Measurements from ENCODE around the gene PRR33.

PRR33 gene

GRCh38 chr11:1916132-1916985, 24.7 kb upstream of the PRR33 start:
- DNase-seq, result no peak

DNA sequence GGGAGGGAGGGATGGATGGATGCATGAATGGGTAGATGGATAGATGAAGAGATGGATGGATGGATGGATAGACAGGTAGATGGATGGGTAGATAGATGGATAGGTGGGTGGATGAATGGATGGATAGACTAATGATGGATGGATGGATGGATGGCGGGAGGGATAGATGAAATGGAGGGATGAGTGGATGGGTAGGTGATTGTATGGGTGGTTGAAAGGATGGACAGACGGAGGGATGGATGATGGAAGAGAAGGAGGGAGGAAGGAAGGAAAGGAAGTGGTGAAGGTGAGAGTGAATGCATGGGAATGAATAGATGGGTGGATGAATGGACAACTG, 24.1 kb upstream of the PRR33 start:
- DNase-seq, result no peak

DNA sequence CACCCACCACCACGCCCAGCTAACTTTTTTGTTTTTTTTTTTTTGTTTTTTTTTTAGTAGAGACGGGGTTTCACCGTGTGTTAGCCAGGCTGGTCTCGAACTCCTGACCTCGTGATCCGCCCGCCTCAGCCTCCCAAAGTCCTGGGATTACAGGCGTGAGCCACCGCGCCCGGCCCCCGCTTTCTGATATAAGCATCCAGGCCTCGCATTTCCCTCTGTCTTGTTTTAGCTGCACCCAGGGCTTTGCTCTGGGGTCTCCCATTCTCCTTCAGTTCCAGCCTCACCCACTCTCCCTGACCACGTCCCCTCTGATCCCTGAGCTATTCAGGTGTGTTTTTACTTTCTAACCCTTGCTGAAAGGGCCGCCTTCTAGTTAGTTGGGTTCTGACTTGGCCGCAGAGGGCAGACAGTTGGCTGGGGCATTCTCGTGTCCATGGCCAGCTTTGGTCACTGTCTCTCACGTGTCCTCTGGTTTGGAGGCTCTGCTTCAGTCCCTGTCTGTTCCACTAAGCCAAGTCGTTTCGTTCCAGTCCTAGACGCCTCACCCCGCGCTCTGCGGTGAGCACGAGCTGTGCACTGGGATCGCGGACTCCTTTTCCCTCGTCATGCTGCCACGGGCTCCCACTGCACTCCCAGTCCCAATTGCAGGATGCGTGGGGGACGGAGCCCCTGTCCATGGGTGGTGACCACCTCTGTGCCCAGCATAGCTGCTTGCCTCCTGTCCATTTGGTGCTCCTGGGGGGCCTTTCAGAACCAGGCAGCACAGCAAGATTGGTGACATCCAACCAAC, 21.8 kb upstream of the PRR33 start:
- DNase-seq, result no peak

DNA sequence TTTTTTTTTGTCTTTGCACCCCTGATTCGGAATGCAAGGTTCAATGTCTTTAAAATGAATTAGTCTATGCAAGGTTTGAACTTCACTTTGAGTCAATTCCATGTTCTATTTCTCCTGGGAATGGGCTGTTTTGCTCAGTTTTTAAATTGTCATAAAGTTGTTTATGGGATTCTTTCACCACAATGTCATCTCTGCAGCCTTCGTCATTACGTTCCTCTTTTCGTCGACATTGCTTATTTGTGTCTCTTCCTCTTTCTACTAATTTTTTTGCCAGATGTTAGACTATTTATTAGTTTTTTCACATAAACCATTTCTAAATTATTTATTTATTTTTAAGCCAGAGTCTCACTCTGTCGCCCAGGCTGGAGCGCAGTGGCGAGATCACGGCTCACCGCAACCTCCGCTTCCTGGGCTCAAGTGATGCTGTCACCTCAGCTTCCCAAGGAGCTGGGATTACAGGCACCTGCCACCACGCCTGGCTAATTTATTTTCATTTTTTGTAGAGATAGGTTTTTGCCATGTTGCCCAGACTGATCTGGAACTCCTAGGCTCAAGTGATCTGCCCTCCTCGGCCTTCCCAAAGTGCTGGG, 20.7 kb upstream of the PRR33 start:
- DNase-seq, result no peak

- DNase-seq, result no peak
Measured at GRCh38 chr11:1909524-1909923, 17.8 kb upstream of the PRR33 start.

- no peak for DNase-seq
Measured at GRCh38 chr11:1908618-1909017, 16.9 kb upstream of the PRR33 start.

- no peak for DNase-seq
Measured at GRCh38 chr11:1906611-1907423, 15.1 kb upstream of the PRR33 start.

GRCh38 chr11:1906181-1906580, 14.5 kb upstream of the PRR33 start:
- DNase-seq, result no peak

- DNase-seq, result no peak
Measured at GRCh38 chr11:1899686-1900085, 8.0 kb upstream of the PRR33 start.

DNA sequence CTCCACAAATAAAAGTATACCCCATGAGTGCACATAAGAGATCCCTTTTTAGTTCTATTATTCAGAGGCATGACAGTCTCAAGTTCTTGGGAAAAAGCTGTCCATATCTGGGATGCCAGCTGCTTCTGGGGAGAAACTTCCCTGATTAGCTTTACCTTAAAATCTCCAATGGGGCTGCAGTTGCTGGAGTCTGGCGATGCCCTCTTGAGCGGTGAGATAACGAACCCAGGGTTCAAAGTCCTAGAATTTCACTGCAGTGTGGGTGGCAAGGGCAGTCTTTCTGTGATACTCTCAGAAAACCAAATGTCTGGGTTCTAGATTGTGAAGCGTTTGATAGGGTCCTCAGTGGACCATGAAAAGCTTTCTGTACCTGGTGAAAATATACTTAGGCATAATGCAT, 7.4 kb upstream of the PRR33 start:
- DNase-seq, result no peak

GRCh38 chr11:1896923-1897322, 5.2 kb upstream of the PRR33 start:
- DNase-seq, result no peak

DNA sequence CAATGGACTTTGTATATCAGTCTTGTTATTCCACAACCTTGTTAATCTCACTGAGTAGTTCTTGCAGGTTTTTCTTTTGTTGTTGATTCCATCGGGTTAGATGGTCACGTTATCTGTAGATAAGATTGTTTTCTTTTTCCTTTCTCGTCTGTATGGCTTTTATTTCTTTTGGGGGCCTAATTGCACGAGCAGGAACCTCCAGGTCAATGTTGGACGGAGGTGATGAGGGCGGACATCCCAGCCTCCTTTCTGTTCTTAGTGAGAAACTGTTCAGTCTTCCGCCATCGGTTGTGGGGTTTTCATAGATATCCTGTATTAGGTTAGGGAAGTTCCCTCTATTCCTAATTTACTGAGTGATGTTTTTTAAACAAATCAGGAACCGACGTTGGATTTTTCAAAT, 4.8 kb upstream of the PRR33 start:
- DNase-seq, result no peak

GRCh38 chr11:1894759-1895158, 3.1 kb upstream of the PRR33 start:
- no peak for DNase-seq

GRCh38 chr11:1893581-1894359, 2.1 kb upstream of the PRR33 start:
- DNase-seq, result no peak

GRCh38 chr11:1892558-1892957, 863 bp upstream of the PRR33 start:
- no peak for DNase-seq

DNA sequence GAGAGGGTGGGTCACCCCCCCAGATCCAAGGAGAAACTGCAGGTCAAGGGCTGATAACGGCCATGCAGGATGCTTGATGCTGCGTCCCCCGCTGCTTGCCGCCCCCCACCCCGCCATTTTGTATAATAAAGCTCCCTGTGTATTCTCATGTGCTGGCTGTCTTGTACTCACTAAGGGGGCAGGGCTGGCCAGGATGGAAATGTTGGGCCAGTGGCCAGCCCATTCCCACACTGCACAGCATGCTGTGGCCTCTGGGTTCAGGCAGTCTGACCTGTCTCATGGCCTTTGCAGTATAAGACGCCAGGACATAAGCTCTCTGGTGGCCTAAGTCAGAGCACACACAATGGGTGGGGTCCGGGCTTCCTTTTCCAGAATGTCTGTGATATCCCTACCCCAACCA, 421 bp upstream of the PRR33 start:
- DNase-seq, result no peak

GRCh38 chr11:1890856-1891830, 552 bp downstream of the PRR33 start:
- no peak for DNase-seq

DNA sequence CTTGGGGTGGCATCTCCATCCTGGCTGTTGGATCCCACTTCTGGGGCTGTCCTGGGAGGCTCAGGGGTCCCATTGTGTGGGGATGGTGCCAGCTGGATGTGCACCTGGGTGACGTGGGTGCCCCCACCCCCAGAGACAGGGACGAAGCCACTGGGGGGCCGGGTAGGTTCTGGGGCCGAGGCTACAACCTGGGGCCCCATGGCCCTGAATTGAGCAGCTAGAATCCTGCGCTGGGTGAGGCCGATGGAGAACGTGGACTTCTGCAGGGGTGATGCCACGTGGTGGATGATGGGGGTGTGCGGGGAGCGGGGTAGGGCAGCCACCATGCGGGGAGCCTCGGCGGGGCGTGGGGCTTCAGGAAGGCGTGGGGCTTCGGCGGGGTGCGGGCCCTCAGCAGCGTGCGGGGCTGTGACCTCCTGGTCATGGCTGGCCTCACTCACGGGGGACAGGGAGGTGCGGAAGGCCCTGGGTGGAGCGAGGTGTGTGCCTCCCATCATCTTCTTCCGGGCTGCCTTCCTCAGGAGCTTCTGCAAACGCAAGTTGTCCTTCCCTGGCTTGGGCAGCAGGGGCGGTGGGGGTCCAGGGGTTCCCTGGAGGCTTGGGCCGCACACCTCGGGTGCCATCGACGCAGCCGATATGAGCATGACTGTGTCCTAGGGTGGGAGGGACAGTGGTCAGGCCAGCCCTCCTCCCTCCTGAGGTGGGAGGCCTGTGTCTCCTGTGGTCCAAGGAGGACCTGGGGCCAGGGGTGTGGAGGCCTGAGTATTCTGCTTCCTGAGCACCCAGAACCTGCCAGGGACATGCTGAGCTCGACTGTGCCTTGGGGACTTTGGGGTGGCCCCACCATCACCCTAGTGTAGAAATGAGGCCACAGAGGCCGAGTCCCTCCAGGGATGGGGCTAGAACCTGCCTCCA, 1.5 kb downstream of the PRR33 start:
- DNase-seq, result no peak

- DNase-seq, result no peak
Measured at GRCh38 chr11:1889224-1889930, 2.3 kb downstream of the PRR33 start.
